GM18870 (cell line): ENCODE data around the gene RSBN1.
"Not testable (repeated sequence)": the region's sequence is repeated elsewhere in the genome, so short reads cannot be mapped to it uniquely, and the experiment has no call there.

ENCODE experiments used
- ATAC-seq: cut with Tn5 transposase; IDR thresholded peaks from one replicate; pipeline ENCODE4 v1.9.1; 2021; ENCODE audit warnings: moderate library complexity; ENCODE audit not compliant: unreplicated experiment

RSBN1 gene

DNA sequence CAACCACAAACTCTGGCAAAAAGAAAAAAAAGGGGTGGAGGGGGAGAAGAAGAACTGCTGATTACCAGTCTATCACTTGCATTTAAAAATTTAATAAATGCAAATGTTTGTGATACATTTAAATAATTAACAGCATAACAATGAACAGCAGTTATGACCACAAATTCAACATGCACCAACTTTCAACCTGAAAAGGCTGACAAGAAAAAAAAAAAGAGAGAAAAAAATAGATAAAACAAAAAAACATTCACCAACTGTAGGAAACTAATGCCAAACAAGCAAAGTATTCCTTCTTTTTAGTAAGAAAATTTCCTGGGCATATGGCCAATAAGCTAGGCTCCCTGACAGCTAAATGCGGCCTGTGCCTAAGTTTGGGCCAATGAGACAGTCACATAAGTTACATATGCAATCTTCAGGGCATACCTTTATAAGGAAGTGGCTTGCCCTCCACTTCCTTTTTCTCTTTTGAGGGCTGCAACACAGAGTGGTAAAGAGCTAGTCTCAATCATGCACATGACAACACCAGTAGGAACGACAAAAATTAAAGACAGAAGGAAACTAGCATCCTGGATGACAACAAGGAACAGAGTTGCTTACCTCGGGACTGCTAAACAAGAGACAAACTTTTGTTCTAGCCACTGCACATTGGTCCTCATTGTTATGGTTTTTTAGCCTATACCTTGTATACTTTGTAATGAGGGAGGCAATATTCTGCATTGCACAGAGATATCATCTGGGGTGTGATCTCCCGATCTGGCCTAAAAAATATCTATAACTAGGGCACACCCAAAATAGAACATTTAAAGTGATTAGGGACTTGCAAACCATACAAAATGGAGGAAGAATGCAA is 28.8 kb downstream of the RSBN1 start:
- peak; percentile 52 for ATAC-seq

DNA sequence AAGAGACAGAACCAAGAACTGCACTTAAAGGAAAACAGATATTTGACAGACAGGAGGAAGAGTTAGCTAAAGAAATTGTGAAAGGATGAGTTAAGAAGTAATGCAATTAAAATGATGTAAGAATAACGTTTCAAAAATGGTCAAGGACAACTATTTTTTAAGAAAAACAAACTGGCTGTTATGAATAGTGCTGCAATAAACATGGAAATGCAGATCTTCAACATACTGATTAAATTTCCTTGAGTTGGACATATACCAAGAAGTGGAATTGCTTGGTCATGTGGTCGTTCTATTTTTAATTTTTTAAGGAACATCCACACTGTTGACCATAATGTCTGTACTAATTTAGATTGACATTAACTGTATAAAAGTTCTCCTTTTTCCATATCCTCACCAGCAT is 29.9 kb downstream of the RSBN1 start:
- ATAC-seq = no peak

DNA sequence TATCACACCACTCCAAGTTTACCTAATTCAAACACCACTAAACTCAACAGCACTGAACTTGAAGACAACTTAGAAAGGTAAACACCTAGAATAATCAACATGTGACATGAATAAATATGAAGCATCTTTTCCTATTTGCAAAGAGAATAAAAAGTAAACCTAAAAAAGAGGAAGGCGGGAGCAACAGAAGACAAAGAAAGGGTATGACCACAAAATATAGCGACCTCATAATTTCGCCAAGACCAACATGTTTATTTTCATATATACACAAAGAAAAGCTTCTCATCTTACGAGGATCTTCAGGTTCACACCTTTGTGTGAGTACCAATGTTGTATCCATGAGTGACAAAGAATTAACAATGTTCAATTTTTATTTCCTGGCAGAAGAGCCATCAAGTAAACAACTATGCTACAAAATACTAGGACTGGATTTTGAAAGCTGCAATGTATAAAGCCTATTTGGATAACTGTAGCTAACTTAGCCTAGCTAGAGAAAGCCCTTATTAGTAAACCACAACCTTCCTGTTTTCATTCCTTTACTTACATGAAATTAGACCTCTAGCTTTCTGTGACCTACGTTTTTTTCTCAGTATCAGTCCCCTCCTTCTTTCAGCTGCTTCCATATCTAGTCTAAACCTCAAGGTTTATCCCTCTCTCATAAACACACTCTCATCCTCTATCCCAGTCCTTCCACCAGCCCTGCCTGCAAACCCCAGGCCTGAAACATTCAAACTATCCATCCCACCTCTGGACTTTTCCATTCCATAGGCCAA is 31.7 kb downstream of the RSBN1 start:
- ATAC-seq = no peak

DNA sequence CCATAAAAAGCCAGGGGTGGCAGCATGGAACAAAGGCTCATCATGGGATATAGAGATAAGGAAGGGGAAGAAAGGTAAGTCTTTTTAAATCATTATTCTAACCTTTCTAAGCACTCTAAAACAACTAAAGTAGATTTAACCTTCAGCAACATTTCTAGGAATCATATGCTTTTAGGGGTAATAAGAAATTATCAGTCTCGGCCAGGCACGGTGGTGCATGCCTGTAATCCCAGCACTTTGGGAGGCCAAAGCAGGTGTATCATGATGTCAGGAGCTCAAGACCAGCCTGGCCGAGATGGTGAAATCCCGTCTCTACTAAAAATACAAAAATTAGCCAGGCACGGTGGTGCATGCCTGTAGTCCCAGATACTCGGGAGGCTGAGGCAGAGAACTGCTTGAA is 32.7 kb downstream of the RSBN1 start:
- no peak for ATAC-seq

DNA sequence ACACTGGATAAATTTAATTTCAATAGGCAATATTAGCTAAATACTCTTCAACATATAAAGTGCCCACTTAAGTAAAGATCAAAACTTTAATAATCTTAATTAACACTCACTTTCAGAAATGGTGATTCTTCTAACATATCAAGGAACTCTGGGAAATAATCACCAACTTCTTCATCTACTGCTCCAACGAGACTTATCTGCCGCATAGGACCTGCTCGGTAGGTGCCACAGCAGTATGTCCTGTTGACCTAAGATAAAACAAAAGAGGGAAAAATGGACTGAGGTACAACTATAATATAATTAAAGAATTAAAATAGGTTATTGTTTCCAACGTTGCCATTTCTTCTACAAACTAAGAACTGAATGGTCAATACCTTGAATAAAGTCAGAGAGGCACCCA is 34.7 kb downstream of the RSBN1 start:
- no peak for ATAC-seq

DNA sequence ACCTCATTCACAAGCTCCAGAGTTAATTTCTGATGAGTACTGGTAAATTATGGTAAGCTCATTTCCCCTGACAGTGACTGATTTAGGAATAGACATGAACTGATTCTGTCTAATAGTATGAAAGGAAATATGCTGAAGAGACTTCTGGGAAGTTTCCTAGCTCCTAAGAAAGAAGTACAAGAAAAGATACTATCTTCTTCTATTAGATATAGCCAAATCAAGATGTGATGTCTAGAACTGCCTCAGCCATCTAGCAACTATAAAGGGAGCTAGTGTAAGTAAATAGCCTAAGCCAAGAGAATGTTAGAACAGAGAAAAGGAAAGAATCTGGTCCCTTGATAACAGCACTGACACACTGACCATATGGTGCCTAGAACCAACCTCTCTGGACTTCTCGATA is 42.2 kb downstream of the RSBN1 start:
- no peak for ATAC-seq

DNA sequence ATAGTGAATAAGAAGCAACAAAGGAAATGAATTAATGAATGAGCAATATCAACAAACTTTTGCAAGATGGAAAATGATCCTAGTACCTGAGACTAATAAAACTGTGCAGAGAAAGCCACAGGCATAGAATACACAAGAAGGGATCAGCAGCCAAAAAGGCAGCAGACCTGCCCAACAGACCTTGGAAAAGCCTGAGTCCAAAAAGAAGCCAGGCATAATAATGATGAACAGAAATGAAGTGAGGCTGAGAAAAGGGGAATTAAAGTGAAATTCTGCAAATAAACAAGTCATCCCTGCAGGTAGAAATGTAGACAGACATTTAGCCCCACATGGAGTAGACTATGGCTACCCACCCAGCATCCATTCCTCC is 42.7 kb downstream of the RSBN1 start:
- ATAC-seq = no peak

DNA sequence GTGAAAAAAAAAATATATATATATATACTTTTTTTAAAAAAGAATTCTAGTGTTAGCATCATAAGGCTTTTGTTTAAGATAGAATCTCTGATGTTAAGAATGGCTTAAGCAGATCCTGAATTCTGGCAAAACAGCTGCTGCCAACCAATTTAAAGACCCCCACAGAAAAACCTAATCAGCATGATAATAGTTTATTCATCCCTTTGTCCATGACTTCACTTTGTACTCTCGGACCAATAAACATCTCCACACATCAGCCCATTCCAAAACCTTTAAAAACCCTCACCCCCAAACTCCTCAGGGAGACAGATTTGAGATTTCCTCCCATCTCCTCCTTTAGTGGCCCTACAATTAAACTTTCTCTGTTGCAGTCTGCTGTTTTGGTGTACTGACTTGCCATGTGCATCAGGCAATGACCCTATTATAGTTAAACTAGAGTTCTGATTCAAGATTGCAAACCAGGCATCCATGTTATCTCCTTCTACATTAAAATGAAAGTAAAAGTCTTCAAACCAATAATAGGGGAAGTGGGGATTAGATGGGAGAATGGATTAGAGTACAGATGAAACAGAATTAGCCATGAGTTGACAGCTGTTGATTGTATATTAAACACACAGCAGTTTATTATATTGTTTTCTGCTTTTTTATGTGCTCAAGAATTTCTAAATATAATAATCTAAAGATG is 43.2 kb downstream of the RSBN1 start:
- no peak for ATAC-seq

DNA sequence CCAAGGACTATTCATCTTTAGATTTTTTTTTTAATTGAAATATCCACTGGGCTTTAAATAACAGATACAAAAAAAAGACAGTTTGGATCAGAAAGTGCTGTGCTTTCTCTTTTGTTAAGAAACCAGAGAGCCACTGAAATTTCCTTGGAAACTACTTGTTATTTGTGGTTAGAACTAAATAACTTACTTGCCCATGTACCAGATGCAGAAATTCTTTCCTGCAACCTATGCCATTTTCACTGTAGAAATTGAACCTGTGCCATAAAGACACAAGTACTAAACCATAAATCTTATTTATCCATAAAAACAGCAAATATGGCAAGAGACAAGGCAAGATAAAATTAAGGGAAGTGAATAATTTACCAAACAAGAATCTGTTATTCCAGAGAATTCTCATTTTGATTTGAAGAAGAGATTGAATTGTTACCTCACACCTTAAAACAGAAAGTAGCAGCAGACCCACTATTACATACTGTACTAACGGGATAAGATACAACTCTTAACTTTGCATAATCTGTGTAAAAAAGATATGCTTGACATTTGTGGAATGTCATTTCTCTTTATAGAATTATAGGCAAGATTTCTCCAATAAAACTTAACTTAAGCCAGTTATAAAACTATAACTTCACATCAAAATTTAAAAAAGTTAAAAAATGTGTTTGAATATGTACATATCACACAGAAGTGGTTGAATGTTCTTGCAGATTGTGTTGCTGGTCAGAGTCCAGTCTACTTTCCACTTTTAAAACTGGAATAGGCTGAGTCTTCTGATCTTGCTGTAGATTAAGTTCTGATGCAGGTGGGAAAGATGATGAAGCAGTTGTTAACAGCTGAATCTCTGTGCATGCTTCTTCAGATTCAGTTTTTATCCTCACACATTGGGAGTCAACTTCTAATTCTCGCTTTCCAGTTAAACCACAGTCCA is 46.7 kb downstream of the RSBN1 start:
- ATAC-seq = no peak

DNA sequence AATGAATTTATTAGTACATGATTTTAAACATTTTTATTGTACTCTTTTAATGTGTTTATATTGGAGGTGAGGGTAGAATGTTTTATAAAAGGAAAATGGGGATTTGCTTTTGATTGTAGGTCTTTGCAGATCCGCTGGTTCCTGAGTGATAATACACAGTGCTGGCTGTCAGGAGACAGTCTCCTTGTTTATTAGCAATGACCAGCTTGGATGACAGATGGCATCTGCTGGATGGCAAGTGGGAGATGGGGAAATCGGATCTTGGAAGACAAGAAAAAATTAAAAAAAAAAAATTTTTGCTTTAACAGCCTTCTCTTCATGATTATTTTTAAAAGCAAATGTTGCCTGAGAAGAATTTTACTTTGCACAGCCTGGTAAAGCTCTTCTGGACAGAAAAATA is 48.6 kb downstream of the RSBN1 start:
- ATAC-seq = no peak

DNA sequence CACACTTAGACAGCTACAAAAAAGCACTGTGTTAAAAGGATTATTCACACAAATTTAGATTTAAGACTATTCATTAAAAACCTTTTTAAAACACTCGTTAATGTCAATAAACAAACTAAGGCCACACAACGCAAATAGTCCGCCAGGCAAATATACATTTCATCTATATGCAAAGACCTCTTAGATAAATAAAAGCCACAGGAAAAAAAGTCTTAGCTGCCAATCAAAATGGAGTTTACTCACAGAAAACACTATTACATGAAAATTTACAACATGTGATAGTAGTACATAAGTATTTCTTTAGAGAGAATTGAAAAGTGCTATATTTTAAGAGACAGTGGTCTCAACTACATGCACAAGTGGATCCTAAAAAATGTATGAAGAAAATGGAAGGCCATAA is 50.3 kb downstream of the RSBN1 start:
- ATAC-seq = no peak

DNA sequence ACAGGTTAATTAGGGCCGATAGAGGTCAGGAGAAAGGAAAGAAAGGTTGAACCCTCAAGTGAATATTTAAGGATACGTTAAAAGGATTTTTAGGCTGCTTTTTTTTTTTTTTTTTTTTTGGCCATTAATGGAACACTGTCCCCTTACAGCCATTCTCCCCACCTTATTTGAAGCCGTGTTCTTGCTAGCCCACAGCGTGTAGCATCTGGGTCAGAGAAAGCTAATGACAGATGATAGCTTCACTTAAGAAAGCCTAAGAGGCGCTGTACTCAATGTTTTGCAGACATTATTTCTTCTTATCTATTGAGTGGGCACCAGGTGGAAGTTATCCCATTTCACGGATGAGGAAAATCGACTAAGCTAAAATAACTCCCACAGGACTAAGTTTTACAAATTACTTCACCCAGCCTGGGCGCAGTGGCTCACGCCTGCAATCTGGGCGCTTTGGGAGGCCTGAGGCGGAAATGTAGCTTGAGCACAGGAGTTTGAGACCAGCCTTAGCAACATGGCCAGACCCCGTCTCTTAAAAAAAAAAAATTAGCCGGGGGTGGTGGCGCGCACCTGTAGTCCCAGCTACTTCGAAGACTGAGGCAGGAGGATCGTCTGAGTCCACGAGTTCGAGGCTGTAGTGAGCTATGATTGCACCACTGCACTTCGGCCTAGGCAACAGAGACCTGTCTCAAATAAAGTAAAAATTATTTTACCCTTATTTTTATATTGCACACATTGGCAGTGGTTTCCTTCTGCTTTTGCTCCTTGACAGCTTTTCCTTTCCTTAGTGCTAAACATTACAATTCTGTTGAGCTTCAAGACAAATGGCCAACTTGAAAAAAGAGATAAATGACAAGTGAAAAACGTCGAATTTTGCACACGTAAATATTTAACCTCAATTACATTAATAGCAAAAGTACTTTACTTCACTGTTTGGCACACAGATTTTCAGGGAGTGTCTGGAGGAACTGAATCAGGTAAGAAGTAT is 51.9 kb downstream of the RSBN1 start:
- no peak for ATAC-seq

DNA sequence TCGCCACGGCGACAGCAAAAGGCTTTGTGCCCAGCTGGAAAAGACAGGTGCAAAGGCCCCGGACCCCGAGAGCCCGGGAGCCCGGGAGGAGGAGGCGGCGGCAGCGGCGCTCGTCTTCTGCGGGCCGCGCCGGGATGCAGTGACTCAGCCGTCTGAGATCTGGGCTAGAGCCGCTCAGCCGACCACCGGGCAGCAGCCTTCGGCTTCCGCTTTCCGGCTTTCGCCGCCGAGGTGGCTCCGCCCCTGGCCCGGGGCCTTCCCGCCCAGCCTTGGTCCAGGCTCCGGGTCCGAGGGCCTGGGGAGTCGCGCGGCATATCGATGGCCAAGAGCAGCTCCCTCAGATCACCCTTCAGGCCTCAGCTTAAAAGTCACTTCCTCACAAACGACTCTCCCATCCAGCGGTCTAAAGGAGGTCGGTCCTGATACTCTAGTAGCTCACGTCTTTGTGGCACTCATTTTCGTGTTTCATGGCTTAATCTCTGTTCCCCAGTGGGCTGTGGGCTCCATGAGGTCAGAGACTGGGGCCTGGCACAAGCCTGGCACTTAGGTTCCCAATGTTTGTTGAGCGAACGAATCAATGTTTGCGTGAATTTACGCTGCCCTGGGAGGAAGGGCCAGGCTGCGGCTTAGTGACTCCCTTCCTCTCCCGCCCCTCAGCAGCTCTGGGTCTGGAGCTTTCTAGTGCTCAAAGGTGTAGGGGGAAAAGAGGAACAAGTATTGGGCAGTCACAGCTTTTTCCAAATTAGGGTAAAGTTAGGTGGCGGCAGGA is 52.8 kb downstream of the RSBN1 start, which contains the start of gene PHTF1:
TSS of gene PHTF1 (minus strand) at position 154 of the 769 bp plus-strand sequence. CDS start 783 bp downstream, outside the sequence.
- ATAC-seq = peak; percentile 61

DNA sequence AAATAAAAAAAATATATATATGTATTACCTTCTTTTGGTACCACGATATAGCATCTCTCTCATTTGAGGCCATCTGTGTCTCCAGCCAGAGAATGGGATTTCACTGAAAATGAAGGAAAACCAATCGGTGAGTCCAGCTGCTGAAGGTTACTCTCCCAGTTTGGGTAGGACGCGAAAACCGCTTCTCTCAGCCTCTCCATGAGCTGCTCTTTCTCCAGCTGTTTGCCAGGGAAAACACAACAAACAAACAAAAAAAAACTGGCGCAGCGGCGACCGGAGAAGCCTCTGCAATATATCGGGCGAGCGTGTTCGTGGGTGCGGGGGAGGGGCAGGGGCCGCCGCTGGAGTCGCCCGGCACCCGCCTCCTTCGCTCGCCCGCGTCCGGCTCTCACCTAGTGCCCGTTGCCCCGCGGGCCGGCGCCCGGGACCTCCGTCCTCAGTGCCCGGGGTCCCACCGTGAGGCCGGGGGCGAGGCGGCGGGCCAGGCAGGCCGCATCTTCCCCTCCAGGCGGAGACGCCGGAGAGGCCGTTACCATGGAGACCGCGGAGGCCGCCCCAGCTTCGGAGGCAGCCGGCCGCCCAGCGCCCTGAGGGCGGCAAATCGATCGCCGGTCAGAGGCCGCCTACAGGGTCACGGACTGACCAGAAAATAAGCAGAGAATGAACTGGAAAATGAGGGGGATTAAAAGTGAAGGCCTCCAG is 53.5 kb downstream of the RSBN1 start:
- ATAC-seq = peak; percentile 56

DNA sequence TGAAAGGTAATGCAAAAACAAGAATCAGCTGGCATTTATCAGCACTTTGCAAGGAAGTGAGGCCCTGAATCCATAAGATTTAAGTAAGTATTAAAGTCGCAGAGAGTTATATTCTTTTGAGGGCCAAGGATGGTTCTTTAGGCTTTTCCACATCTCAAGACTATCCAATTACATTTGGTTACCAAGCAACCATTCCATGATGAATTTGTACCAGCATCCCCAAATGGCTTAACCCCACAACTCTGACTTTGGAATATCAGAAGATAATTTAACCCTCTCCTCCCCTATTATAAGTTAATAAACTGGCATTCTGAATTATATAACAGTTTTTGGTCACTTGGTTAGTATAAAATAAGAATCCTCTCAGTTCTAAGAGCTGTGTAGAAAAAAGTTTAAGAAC is 55.8 kb downstream of the RSBN1 start:
- no peak for ATAC-seq

DNA sequence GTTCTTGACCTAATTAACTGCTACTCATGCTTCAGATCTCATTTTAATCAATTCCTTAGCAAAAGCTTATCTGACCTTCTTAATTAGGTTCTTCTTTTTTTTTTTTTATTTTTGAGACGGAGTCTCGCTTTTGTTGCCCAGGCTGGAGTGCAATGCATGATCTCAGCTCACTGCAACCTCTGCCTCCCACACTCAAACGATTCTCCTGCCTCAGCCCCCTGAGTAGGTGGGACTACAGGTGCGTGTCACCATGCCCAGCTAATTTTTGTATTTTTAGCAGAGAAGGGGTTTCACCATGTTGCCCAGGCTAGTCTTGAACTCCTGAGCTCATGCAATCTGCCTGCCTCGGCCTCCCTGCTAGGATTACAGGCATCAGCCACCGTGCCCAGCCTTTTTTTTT is 58.9 kb downstream of the RSBN1 start:
- not testable (repeated sequence) for ATAC-seq

DNA sequence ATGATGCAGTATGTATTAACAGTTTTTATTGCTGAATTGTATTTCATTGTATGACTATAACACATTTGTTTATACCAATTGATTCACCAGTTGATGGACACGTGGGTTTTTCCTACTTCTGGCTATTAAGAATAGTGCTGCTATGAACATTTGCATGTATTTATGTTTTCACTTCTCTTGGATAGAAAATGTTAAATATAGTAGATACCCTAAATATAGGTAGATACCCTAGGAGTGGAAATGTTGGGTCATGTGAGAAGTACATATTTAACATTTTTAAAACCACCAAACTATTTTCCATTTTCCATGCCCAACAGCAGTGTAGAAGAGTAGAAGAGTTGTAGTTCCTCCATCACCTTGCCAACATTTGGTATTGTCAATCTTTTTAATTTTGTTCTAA is 60.8 kb downstream of the RSBN1 start:
- ATAC-seq = no peak

DNA sequence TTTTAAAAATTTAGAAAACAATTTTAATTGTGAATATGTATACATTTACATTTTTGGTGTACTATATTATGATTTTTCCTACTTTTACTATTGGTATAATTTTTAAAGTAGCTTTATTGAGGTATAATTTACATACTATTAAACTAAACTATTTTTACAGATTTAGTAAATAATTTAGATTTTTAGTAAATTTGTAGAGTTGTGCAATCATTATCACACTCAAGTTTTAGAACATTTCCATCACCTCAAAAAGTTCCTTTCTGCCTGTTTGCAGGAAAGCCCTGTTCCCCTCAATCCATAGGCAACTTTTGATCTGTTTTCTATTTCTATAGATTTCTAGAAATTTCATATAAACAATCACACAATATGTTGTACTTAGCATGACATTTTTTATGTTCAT is 61.2 kb downstream of the RSBN1 start:
- no peak for ATAC-seq
